Esophagus (tissue), 2 donors: ENCODE measurements around the gene ELF5. TPM values are rescaled to one million over a fixed set of nuclear protein-coding genes. Genes with fewer than 3 reads are reported as not detected.

Experiments
- H3K27ac ChIP-seq, 2 donors: one replicate each; pipeline ENCODE4 v1.5.1; 2013; ENCODE audit warnings: low read depth in 2 of 2, mild to moderate bottlenecking in 2 of 2, inconsistent platforms in 1 of 2, low read length in 1 of 2, moderate library complexity in 1 of 2
- H3K27me3 ChIP-seq, 2 donors: one replicate each; pipeline ENCODE4 v1.6.1; 2013; ENCODE audit warnings: low read length in 2 of 2, control low read depth in 1 of 2, mild to moderate bottlenecking in 1 of 2; ENCODE audit not compliant: insufficient read depth in 2 of 2, control insufficient read depth in 1 of 2
- H3K36me3 ChIP-seq, 2 donors: one replicate each; pipeline ENCODE4 v1.6.1; 2013; ENCODE audit warnings: low read length in 1 of 2; ENCODE audit not compliant: control insufficient read depth in 2 of 2, insufficient read depth in 2 of 2
- H3K4me1 ChIP-seq, 2 donors: one replicate each; pipeline ENCODE4 v1.6.1; 2013; ENCODE audit warnings: low read length in 1 of 2; ENCODE audit not compliant: control insufficient read depth in 2 of 2, insufficient read depth in 2 of 2
- H3K4me3 ChIP-seq, 2 donors: one replicate each; pipeline ENCODE4 v1.5.1; 2013; ENCODE audit warnings: low read length in 2 of 2, mild to moderate bottlenecking in 2 of 2, low read depth in 1 of 2, moderate library complexity in 1 of 2
- H3K9me3 ChIP-seq, 2 donors: one replicate each; pipeline ENCODE4 v1.6.1; 2013; ENCODE audit warnings: mild to moderate bottlenecking in 2 of 2, low read depth in 1 of 2, low read length in 1 of 2, moderate library complexity in 1 of 2; ENCODE audit not compliant: control insufficient read depth in 2 of 2, insufficient read depth in 1 of 2
- WGBS, 2 donors: extraction: QIAGEN DNeasy Blood & Tissue Kit; methylation state at CpG; one replicate each; pipeline ENCODE4 v1.1.7; 2013; 5-methylcytosine and 5-hydroxymethylcytosine counted together
- polyA plus RNA-seq, 2 donors: library from polyadenylated mRNA; stranded (reverse); fragments of 200-250 nt; gene quantifications; one replicate each; pipeline ENCODE4 v1.2.3, GENCODE V29; 2013
- donor health status: healthy with polysubstance abuse.
- donor health status: Bipolar disorder and iron deficiency.

ELF5 gene
- polyA plus RNA-seq, 2 donors = 0.41 to 0.47 TPM

DNA sequence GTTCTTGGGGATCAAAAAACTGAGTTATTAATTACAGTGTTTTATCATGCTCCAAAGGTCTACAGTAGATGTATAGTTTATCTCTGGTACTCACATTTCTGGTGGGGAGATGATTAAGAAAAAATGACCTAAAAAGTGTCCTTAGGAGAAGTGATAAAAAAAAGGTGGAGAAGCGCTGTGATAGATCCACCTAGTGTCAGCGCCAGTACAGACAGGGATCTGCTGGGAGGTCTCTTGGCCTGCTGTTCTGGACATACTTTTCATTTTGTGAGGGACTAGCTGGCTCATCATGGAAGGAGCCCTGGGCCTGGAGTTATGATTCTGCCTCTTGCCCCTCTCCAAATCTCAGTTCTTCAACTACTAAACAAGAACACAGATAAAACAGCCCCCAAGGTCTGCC, 2.9 kb downstream of the ELF5 start:
- no peaks in the 10 kb centered on the region for H3K27me3 ChIP-seq
- H3K27ac ChIP-seq = no peak overlapping the region
- no peaks in the 10 kb centered on the region for H3K36me3 ChIP-seq
- H3K4me3 ChIP-seq = no peak overlapping the region
- no peaks in the 10 kb centered on the region for H3K9me3 ChIP-seq
- peaks cover 0 to 7% of the 10 kb centered on the region in 2 donors for H3K4me1 ChIP-seq
- 96 to 98% methylated on average over 2 of the region's 2 CpGs for WGBS, 2 donors

DNA sequence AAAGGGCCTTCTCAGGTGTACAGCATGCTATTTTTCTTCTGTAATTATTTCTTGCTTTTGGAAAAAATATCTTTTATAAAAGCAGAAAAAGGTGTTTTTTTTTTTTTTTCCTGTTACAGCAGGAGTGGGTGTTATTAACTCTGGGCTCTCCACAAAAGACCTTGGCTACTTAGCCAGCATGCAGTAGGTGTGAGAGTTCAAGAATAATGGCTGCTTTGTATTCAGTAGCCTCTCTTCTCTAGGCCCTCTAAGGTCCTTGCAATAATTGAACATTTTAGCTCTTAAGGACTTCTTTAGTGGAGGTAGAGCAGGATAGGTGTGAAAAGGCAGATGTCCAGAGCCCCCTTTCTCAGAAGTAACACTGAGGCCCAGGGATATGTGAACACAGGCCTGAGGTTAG, 3.4 kb downstream of the ELF5 start:
- no peaks in the 10 kb centered on the region for H3K9me3 ChIP-seq
- H3K4me3 ChIP-seq = no peak overlapping the region
- no peaks in the 10 kb centered on the region for H3K27me3 ChIP-seq
- H3K36me3 ChIP-seq = no peaks in the 10 kb centered on the region
- H3K4me1 ChIP-seq = peaks cover 0 to 7% of the 10 kb centered on the region in 2 donors
- no peak overlapping the region for H3K27ac ChIP-seq

- H3K27me3 ChIP-seq = no peaks in the 10 kb centered on the region
- no peaks in the 10 kb centered on the region for H3K9me3 ChIP-seq
- peaks cover 0 to 7% of the 10 kb centered on the region in 2 donors for H3K4me1 ChIP-seq
- no peaks in the 10 kb centered on the region for H3K36me3 ChIP-seq
- H3K27ac ChIP-seq = no peak overlapping the region
- no peak overlapping the region for H3K4me3 ChIP-seq
- 32 to 38% methylated on average over 5 of the region's 5 CpGs for WGBS, 2 donors
Observed at GRCh38 chr11:34509336-34509876, 4.2 kb downstream of the ELF5 start.

- Histone ChIP-seq H3K27me3 (no peaks in the 10 kb centered on the region), H3K36me3 (no peaks in the 10 kb centered on the region), H3K4me1 (peaks cover 0 to 3% of the 10 kb centered on the region in 2 donors), H3K4me3 (no peak overlapping the region), H3K9me3 (no peaks in the 10 kb centered on the region), H3K27ac (no peak overlapping the region)
- 44% methylated on average over 2 of the region's 2 CpGs for WGBS, 2 donors
Observed at GRCh38 chr11:34508524-34508923, 5.1 kb downstream of the ELF5 start.

- no peak overlapping the region for H3K27ac ChIP-seq
- WGBS, 2 donors = 63 to 71% methylated on average over 5 of the region's 5 CpGs
Observed at GRCh38 chr11:34507610-34508009, 6.0 kb downstream of the ELF5 start.

DNA sequence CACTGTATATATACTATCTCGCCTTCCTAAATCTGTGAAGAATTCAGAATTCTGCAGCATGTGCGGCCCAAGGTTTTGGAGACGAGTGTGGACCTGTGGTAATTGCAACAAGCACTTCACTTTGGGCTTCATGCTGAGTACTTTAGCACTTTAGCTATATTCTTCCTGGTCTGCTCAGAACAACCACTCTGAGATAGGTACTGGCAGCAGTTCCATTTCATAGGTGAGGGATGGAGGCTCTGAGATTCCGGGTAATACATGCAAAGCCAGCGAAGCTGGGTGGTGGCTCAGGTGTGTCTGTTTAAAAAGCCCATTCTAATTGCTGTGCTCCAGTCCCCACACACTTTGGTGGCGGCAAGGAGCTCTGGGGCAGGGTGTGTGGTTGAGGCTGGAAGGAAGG, 6.4 kb downstream of the ELF5 start:
- WGBS, 2 donors = 67 to 72% methylated on average over 6 of the region's 6 CpGs
- H3K9me3 ChIP-seq = no peaks in the 10 kb centered on the region
- no peak overlapping the region for H3K27ac ChIP-seq
- H3K4me3 ChIP-seq = no peak overlapping the region
- H3K4me1 ChIP-seq = peaks cover 0 to under 1% of the 10 kb centered on the region in 2 donors
- no peaks in the 10 kb centered on the region for H3K36me3 ChIP-seq
- no peaks in the 10 kb centered on the region for H3K27me3 ChIP-seq

More at GRCh38 chr11:34507610-34508009, 6.0 kb downstream of the ELF5 start:
- no peaks in the 10 kb centered on the region for H3K4me1 ChIP-seq
- H3K36me3 ChIP-seq = no peaks in the 10 kb centered on the region
- no peak overlapping the region for H3K4me3 ChIP-seq
- H3K9me3 ChIP-seq = no peaks in the 10 kb centered on the region
- H3K27me3 ChIP-seq = no peaks in the 10 kb centered on the region

- Histone ChIP-seq H3K4me1 (peaks cover 0 to 3% of the 10 kb centered on the region in 2 donors), H3K27ac (no peak overlapping the region), H3K36me3 (no peaks in the 10 kb centered on the region), H3K27me3 (no peaks in the 10 kb centered on the region), H3K9me3 (no peaks in the 10 kb centered on the region), H3K4me3 (no peak overlapping the region)
- WGBS, 2 donors = 79 to 85% methylated on average over 5 of the region's 5 CpGs
Observed at GRCh38 chr11:34505874-34506273, 7.7 kb downstream of the ELF5 start.

DNA sequence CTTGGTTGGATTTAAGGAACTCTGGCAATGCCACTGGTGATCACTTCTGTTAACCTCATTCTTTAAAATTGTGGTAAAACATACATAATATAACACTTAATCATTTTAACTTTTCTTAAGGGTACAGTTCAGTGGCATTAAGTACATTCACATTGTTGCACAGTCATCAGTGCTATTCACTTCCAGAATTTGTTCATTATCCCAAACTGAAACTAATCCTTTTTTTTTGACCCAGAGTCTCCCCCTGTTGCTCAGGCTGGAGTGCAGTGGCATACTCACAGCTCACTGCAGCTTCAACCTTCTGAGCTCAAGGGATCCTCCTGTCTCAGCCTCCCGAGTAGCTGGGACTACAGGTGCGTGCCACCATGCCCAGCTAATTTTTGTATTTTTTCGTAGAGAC, 10.6 kb downstream of the ELF5 start:
- H3K27ac ChIP-seq = no peak overlapping the region
- H3K4me1 ChIP-seq = peaks cover 0 to 3% of the 10 kb centered on the region in 2 donors
- whole genome bisulfite sequencing, 2 donors = 90 to 91% methylated on average over 3 of the region's 3 CpGs
- H3K36me3 ChIP-seq = no peaks in the 10 kb centered on the region
- no peak overlapping the region for H3K4me3 ChIP-seq
- no peaks in the 10 kb centered on the region for H3K27me3 ChIP-seq
- no peaks in the 10 kb centered on the region for H3K9me3 ChIP-seq

GRCh38 chr11:34501949-34502348, 11.6 kb downstream of the ELF5 start:
- Histone ChIP-seq H3K4me1 (peaks cover 0 to 3% of the 10 kb centered on the region in 2 donors), H3K36me3 (no peaks in the 10 kb centered on the region), H3K27me3 (no peaks in the 10 kb centered on the region), H3K4me3 (no peak overlapping the region), H3K27ac (no peak overlapping the region), H3K9me3 (no peaks in the 10 kb centered on the region)
- WGBS, 2 donors = 13 to 15% methylated on average over 2 of the region's 2 CpGs

DNA sequence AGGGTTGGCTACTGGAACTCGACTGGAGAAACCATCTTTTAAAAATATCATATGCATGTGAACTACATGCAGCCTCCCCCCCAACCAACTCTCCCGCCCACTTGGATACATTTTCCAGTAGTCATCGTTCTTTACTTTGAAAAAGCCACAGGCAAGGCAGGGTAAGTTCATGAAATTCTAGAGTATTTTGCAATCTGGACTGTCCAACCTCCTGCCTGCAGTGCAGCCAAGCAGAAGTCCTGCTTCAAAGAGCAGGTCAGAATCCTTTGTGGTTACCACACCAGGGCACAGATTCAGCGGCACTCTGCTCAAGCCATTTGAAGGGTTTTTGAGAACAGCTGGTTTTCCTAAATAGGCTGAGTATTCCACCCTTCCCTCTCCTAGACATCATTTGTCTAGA, 12.1 kb downstream of the ELF5 start:
- Histone ChIP-seq H3K9me3 (no peaks in the 10 kb centered on the region), H3K4me3 (no peak overlapping the region), H3K4me1 (peaks cover 0 to 3% of the 10 kb centered on the region in 2 donors), H3K27me3 (no peaks in the 10 kb centered on the region), H3K27ac (no peak overlapping the region), H3K36me3 (no peaks in the 10 kb centered on the region)
- WGBS, 2 donors = 55 to 58% methylated on average over 4 of the region's 4 CpGs
